Activated naive CD4-positive, alpha-beta T cell treated with Interleukin-2 at 50 U/mL for 16 hours (primary cell): ENCODE results near the gene CTNNA2.

ENCODE experiments used
- DNase-seq: peaks from one replicate; pipeline ENCODE4 v3.0.0-alpha.2; 2020

Gene CTNNA2

DNA sequence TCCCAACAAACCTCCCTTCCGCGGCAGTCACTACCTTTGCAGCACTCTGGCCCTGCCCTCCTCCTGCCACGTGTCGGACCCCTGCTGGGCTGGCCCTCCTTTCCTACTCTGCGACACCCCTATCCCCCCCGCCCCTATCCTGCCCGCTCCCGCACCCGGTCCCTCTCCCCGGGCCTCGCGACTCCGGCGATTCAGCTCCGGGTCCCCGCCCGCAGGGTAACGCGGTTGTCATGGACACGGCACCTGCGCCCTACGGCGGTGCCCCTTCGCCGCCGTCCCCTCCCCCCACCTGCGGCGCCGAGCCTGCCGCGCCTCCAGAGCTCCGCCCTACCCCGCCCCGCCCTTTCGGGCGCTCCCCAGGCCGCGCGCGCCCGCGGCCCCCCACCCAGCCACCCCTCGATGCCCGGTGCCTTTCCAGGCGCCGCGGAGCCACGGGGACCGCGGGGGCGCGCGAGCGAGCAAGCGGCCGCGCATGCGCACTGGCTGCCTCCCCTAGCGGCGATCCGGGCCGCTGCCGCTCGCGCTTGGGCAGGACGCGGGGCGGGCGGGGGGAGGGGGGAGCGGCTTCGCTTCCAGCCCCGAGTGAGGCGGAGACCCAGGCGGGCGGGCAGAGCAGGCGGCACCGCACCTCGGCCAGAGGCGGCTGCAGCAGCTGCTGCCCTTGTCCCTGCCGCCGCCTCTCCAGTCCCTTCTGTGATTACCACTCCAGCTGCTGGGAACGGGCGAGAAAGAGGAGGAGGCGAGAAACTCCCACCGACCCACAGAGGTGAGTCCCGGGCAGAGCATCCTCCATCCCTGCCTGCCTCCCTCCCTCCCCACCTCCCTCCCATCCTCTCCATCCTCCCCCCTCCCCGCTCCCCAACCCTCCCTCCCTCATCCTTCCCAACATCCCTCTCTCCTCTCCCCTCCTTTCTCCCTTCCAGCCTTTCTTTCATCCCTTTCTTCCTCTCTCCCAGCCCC lies at the start of gene CTNNA2:
Gene CTNNA2 (plus strand): TSS at position 610 of the 960 bp plus-strand sequence.
- no peak for DNase-seq

GRCh38 chr2:79487399-79487798 lies 25.5 kb upstream of the CTNNA2 start:
- no peak for DNase-seq

GRCh38 chr2:79511320-79511951 lies 1.4 kb upstream of the CTNNA2 start:
- no peak for DNase-seq

- DNase-seq = no peak
Measured at GRCh38 chr2:79513711-79514110, 860 bp downstream of the CTNNA2 start.

- DNase-seq = no peak
Measured at GRCh38 chr2:79529636-79530035, 16.8 kb downstream of the CTNNA2 start.

- no peak for DNase-seq
Measured at GRCh38 chr2:79530443-79530842, 17.6 kb downstream of the CTNNA2 start.

GRCh38 chr2:79547568-79547967 lies 34.7 kb downstream of the CTNNA2 start:
- DNase-seq = no peak

GRCh38 chr2:79552653-79553052 lies 39.8 kb downstream of the CTNNA2 start:
- no peak for DNase-seq

GRCh38 chr2:79554899-79555298 lies 42.0 kb downstream of the CTNNA2 start:
- no peak for DNase-seq

DNA sequence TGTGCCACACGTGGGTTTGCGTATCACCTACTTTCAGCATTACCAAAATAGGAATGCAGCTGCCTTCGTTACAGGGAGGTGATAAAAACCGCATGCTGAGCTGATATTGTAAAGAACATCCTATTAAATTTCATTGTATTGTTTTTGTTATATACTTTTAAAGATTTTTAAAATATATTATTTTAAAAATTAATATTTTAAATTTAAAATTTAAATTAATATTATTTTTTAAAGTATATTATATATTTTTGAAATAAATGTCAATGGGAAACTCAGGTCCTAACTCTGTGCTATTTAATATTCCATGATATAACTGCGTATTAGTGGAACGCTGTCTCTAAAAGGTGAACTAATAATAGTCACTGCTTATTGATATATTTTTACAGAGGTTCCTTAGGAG lies 51.2 kb downstream of the CTNNA2 start:
- no peak for DNase-seq

GRCh38 chr2:79569048-79569447 lies 56.2 kb downstream of the CTNNA2 start:
- no peak for DNase-seq

- DNase-seq = no peak
Measured at GRCh38 chr2:79573895-79574674, 61.2 kb downstream of the CTNNA2 start.

- DNase-seq = no peak
Measured at GRCh38 chr2:79576451-79576850, 63.6 kb downstream of the CTNNA2 start.

- no peak for DNase-seq
Measured at GRCh38 chr2:79578952-79579351, 66.1 kb downstream of the CTNNA2 start.

DNA sequence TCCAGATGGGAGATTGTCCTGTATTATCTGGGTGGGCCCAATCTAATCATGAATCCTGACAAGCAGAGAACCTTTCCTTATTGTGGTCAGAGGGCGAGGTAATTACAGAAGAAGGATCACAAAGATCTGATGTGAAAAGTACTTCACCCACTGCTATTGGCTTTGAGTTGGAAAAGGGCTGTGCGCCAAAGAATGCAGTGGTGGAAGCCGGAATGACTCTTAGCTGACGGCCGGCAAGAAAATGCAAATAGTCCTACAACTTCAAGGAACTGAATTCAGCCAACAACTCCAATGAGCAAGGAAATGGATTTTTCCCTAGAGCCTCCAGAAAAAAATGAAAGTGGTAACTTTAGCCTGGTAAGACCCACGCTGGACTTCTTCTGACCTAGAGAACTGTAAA lies 67.3 kb downstream of the CTNNA2 start:
- no peak for DNase-seq

DNA sequence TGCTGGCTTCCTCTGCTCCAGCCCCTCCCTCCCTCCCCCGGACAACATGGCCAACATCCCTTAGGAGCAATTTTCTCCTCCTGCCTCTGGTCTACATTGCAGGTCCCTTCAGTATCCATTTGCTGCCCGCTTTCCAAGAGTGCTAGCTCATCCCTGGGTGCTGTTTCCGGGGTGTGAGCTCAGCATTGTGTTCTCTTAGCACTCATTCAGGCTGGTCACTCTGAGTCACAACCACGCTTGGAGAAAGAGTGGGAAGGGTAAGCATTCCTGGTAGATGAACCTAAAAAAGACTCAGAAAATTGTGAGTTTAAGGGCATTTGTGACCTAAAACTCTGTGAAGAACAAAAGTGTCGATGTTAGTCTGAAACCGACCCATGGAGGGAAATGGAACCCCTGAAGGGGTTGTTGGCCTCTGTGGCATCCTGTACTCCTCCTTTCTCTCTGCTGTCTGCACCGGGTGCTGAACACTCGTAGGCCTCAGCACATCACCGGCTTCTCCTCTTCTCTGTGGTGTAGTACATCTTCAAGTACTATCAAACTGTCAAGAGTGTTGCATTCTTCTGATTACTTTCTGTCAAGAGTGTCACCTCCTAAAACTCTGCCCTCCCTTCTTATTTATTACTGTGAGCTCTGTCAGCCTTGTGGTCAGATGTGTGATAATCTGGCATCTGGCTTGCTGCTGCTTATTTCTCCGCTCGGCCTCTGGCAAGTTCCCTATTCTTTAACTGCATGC lies 73.0 kb downstream of the CTNNA2 start:
- no peak for DNase-seq

DNA sequence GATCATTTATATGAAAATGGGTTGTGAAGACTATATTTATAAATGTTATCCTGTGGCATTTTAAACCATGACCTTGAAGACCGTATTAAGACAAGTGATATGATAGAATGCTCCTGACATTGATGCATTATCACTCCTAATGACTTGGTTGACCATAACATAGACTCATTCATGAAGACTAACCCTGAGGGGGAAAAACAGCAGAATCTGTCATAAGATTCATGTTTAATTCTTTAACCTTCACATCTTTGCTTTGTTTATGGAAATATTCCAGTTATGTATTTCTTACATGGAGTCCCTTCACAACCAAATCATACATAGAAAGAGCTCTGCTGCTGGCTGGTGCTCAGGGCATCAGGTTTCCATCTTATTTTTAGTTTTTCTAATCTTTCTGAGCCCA lies 78.4 kb downstream of the CTNNA2 start:
- DNase-seq = no peak

- DNase-seq = no peak
Measured at GRCh38 chr2:79593237-79593867, 80.5 kb downstream of the CTNNA2 start.

DNA sequence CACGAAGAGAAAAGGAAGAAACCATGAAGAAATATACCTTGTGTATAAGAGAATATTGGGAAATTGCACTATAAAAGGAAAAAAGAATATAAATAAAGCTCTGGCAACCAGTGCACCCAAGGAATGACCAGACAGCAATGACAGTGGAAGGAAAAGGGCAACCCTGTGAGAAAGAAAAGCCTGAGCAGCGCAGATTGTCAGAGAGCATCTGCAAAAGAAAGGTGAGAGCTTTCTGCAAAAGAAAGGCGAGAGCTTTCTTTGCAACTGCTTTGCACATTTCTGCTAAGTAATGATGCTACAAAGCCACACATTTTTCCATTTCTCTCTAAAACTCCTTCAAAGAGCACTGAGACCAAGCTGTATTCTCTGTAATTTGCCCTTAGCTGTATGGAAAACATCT lies 83.6 kb downstream of the CTNNA2 start:
- no peak for DNase-seq

- no peak for DNase-seq
Measured at GRCh38 chr2:79604748-79605147, 91.9 kb downstream of the CTNNA2 start.

GRCh38 chr2:79611448-79612016 lies 98.7 kb downstream of the CTNNA2 start:
- DNase-seq = no peak

- no peak for DNase-seq
Measured at GRCh38 chr2:79612999-79613398, 100.1 kb downstream of the CTNNA2 start.
